ENCODE measurements around the gene PIGK. TPM values are rescaled to one million over a fixed set of nuclear protein-coding genes. Genes with fewer than 3 reads are reported as not detected.

Gene PIGK
- total RNA-seq, 1 donor from 2014 or later: 15.6 TPM

- no peak overlapping the region for H3K27ac Mint-ChIP-seq
- DNase-seq (ENCODE audit: low spot score in 2 of 2, unreplicated experiment in 2 of 2): no peak
These were observed 92.9 kb downstream of the PIGK start for GRCh38 chr1:77126307-77126706.

GRCh38 chr1:77121503-77121902 lies 97.7 kb downstream of the PIGK start:
- DNase-seq (ENCODE audit: low spot score in 2 of 2, unreplicated experiment in 2 of 2): no peak
- Mint-ChIP-seq H3K4me1 (peaks cover 5% of the 10 kb centered on the region), H3K27ac (no peak overlapping the region), H3K36me3 (peaks cover 2% of the 10 kb centered on the region), H3K9me3 (no peaks in the 10 kb centered on the region), H3K4me3 (no peak overlapping the region), H3K27me3 (ENCODE audit: low read depth) (no peaks in the 10 kb centered on the region)
- TF ChIP-seq CTCF (IDR thresholded peaks at IDR 0.05; ENCODE audit: unreplicated experiment): no peak

More at GRCh38 chr1:77126307-77126706, 92.9 kb downstream of the PIGK start:
- H3K36me3 Mint-ChIP-seq: no peaks in the 10 kb centered on the region
- H3K27me3 Mint-ChIP-seq (ENCODE audit: low read depth): no peaks in the 10 kb centered on the region
- H3K4me3 Mint-ChIP-seq: no peak overlapping the region
- H3K4me1 Mint-ChIP-seq: peaks cover 5% of the 10 kb centered on the region
- H3K9me3 Mint-ChIP-seq: no peaks in the 10 kb centered on the region
- no peak for TF ChIP-seq CTCF (IDR thresholded peaks at IDR 0.05; ENCODE audit: unreplicated experiment)

- Mint-ChIP-seq H3K4me1 (peaks cover 2% of the 10 kb centered on the region), H3K4me3 (no peak overlapping the region), H3K36me3 (peaks cover 2% of the 10 kb centered on the region), H3K9me3 (no peaks in the 10 kb centered on the region), H3K27ac (no peak overlapping the region), H3K27me3 (ENCODE audit: low read depth) (no peaks in the 10 kb centered on the region)
- no peak for TF ChIP-seq CTCF (IDR thresholded peaks at IDR 0.05; ENCODE audit: unreplicated experiment)
- no peak for DNase-seq (ENCODE audit: low spot score in 2 of 2, unreplicated experiment in 2 of 2)
These were observed 98.3 kb downstream of the PIGK start for GRCh38 chr1:77120950-77121349.

- no peak for DNase-seq (ENCODE audit: low spot score in 2 of 2, unreplicated experiment in 2 of 2)
- no peak for TF ChIP-seq CTCF (IDR thresholded peaks at IDR 0.05; ENCODE audit: unreplicated experiment)
- no peak overlapping the region for H3K4me3 Mint-ChIP-seq
- peaks cover 2% of the 10 kb centered on the region for H3K36me3 Mint-ChIP-seq
- H3K27me3 Mint-ChIP-seq (ENCODE audit: low read depth): no peaks in the 10 kb centered on the region
- no peak overlapping the region for H3K27ac Mint-ChIP-seq
- H3K4me1 Mint-ChIP-seq: peaks cover 2% of the 10 kb centered on the region
- no peaks in the 10 kb centered on the region for H3K9me3 Mint-ChIP-seq
These were observed 100.5 kb downstream of the PIGK start for GRCh38 chr1:77118712-77119111.

- H3K27ac Mint-ChIP-seq: no peak overlapping the region
- no peak for TF ChIP-seq CTCF (IDR thresholded peaks at IDR 0.05; ENCODE audit: unreplicated experiment)
These were observed 114.6 kb downstream of the PIGK start for GRCh38 chr1:77104672-77105071.

GRCh38 chr1:77103486-77103885 lies 115.7 kb downstream of the PIGK start:
- Mint-ChIP-seq H3K27me3 (ENCODE audit: low read depth) (no peaks in the 10 kb centered on the region), H3K9me3 (no peaks in the 10 kb centered on the region), H3K36me3 (peaks cover 2% of the 10 kb centered on the region), H3K27ac (no peak overlapping the region), H3K4me3 (no peak overlapping the region), H3K4me1 (peaks cover 5% of the 10 kb centered on the region)
- TF ChIP-seq CTCF (IDR thresholded peaks at IDR 0.05; ENCODE audit: unreplicated experiment): no peak
- DNase-seq (ENCODE audit: low spot score in 2 of 2, unreplicated experiment in 2 of 2): no peak

More at GRCh38 chr1:77104672-77105071, 114.6 kb downstream of the PIGK start:
- Mint-ChIP-seq H3K36me3 (peaks cover 6% of the 10 kb centered on the region), H3K4me3 (no peak overlapping the region), H3K27me3 (ENCODE audit: low read depth) (no peaks in the 10 kb centered on the region), H3K4me1 (peaks cover 5% of the 10 kb centered on the region), H3K9me3 (peaks cover 4% of the 10 kb centered on the region)
- no peak for DNase-seq (ENCODE audit: low spot score in 2 of 2, unreplicated experiment in 2 of 2)
